H1 (cell line): ENCODE data around the gene ASPN. TPM values are rescaled to one million over a fixed set of nuclear protein-coding genes. Genes with fewer than 3 reads are reported as not detected.

Experiments
- CBX8 ChIP-seq: fragments of 300-800, 300-1000 bp; sonication (generic); IDR thresholded peaks from 2 replicates; pipeline ENCODE4 v1.7.1; 2016; ENCODE audit warnings: low read depth, low read length, borderline replicate concordance
- KDM4A ChIP-seq: IDR thresholded peaks from one replicate; pipeline ENCODE4 v1.7.1; 2012; ENCODE audit warnings: low read depth, mild to moderate bottlenecking, moderate library complexity, low read length, inconsistent platforms; ENCODE audit not compliant: severe bottlenecking
- PHF8 ChIP-seq: fragments of 200-600 bp; sonication (generic); conservative IDR thresholded peaks from 2 replicates; pipeline ENCODE4 v1.7.1; 2012; ENCODE audit warnings: low read depth, mild to moderate bottlenecking, inconsistent platforms, low read length, moderate library complexity
- polyA plus RNA-seq, 7 experiments: library from polyadenylated mRNA; depleted of rRNA in 3 of 7; stranded (reverse) in 5 of 7; unstranded in 2 of 7; fragments of >200 nt in 5 of 7; fragments of 200-250 nt in 2 of 7; gene quantifications; 1 replicate in 5 of 7; 2 replicates in 1 of 7; 4 replicates in 1 of 7; pipeline versions ENCODE4 v1.2.1 to v1.2.3, GENCODE V29; 2011 to 2013; ENCODE audit warnings: missing spikeins in 2 of 7, mixed read lengths in 2 of 7
- total RNA-seq: library from RNA; stranded (reverse); fragmentation: NEBNext Ultra II Directional; extraction: Animal tissue kit (Norgen Biotek cat#: 25700); gene quantifications from 2 replicates; pipeline ENCODE4 v1.2.1, GENCODE V29; 2021

ASPN gene
- total and polyA plus RNA-seq, 2 of the 8 experiments (the other 6 are each of a cell fraction or from before 2014, with no cell fraction given), result not detected

DNA sequence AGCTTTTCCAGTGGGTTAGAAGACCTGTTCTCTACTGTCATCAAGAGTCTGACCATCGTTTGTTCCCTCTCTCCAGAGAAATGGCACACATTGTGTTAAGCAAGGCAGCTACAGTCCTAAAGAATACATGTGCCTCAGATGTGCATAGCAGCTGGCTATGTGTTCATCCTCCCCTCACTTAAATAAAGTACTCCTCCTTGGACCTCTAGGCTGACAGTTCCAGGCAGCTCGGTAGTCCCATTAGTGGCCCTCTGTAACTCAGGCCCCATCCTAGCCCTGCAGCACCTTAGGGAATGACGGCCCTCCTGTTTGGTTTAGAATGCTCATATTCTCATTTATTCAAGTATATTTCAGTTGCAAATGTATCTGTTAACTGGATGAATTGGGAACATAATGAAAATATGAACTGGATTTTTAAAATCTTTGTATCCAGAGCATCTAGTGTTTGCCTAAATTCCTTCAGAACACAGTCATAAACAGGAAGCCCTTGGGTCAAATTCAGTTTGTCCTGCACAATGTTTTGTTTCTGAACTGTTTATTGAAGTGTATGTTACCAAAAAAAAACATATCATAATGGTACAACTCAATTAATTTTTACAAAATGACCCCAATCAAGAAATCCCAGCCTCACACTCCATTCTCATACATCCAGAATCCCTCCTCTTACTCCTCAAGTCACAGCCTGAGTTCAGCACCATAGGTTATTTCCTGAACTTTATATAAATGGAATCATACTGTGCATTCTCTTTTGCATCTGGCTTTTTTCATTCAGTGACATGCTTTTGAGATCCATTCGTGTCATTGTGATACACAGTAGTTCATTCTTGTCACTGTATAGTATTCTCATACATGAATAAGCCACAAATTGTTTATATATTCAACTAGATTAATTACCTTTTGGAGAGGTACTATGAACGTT lies 1.6 kb upstream of the ASPN start (continued):
- TF ChIP-seq CBX8 (no peak), KDM4A (no peak), PHF8 (no peak)
